Measurements from ENCODE around the gene GNB2.
A peak's percentile ranks its signal among the peaks of the same experiment; 100 is the strongest.

Gene GNB2

GRCh38 chr7:100673302-100673941, at the start of gene GNB2:
GNB2 (plus strand) TSS chr7:100673740; CDS start chr7:100676266, 2,526 bp downstream.
- DNase-seq (ENCODE audit: low spot score) = peak; percentile 100

GRCh38 chr7:100623951-100624824, 49.4 kb upstream of the GNB2 start:
- DNase-seq (ENCODE audit: low spot score) = no peak

- no peak for DNase-seq (ENCODE audit: low spot score)
Measured at GRCh38 chr7:100626055-100626454, 47.5 kb upstream of the GNB2 start.

GRCh38 chr7:100626530-100627237, 46.9 kb upstream of the GNB2 start:
- DNase-seq (ENCODE audit: low spot score) = peak; percentile 88

- DNase-seq (ENCODE audit: low spot score) = no peak
Measured at GRCh38 chr7:100627238-100627549, 46.3 kb upstream of the GNB2 start.

- no peak for DNase-seq (ENCODE audit: low spot score)
Measured at GRCh38 chr7:100629117-100629716, 44.3 kb upstream of the GNB2 start.

GRCh38 chr7:100630066-100630465, 43.5 kb upstream of the GNB2 start:
- DNase-seq (ENCODE audit: low spot score) = no peak

GRCh38 chr7:100632951-100633717, 40.4 kb upstream of the GNB2 start:
- no peak for DNase-seq (ENCODE audit: low spot score)

GRCh38 chr7:100639995-100640516, 33.5 kb upstream of the GNB2 start:
- DNase-seq (ENCODE audit: low spot score) = no peak

GRCh38 chr7:100640517-100641440, 32.8 kb upstream of the GNB2 start:
- no peak for DNase-seq (ENCODE audit: low spot score)

GRCh38 chr7:100641463-100641859, 32.1 kb upstream of the GNB2 start, which contains the start of gene TFR2:
TFR2 (minus strand) TSS chr7:100641552; CDS start chr7:100641509, 43 bp downstream.
- no peak for DNase-seq (ENCODE audit: low spot score)

- no peak for DNase-seq (ENCODE audit: low spot score)
Measured at GRCh38 chr7:100641860-100642533, 31.5 kb upstream of the GNB2 start.

GRCh38 chr7:100642534-100642907, 31.0 kb upstream of the GNB2 start:
- no peak for DNase-seq (ENCODE audit: low spot score)

- DNase-seq (ENCODE audit: low spot score) = no peak
Measured at GRCh38 chr7:100649826-100650565, 23.5 kb upstream of the GNB2 start.

- DNase-seq (ENCODE audit: low spot score) = no peak
Measured at GRCh38 chr7:100654908-100655831, 18.4 kb upstream of the GNB2 start.

- peak; percentile 90 for DNase-seq (ENCODE audit: low spot score)
Measured at GRCh38 chr7:100655908-100656674, 17.4 kb upstream of the GNB2 start, which contains the start of gene ACTL6B. ACTL6B (minus strand) TSS chr7:100656448; CDS start chr7:100656354, 94 bp downstream.
